Measurements from ENCODE around the gene KLHL36.

DNA sequence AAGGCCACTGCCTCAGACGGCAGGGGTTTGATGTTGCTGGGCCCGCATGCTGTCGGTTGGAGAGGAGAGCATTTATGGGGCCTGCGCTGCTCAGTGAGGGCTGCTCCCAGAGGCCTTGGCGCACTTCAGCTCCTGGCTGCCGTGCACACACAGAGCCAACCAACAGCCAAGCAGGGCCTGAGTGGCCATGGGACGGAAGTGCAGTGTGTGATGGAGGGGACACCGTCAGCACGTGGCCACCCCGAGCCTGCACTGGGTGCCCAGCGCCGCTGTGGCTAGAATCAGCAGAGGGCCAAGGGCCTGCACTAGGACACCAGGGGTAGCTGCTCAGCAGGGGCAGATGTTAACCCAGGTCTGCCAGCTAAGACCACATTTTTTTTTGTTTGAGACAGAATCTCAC lies 21.8 kb downstream of the KLHL36 start:
- TF ChIP-seq POLR2A (IDR thresholded peaks at IDR 0.05; ENCODE audit: extremely low read depth, insufficient read length) (no peak), MYC (IDR thresholded peaks at IDR 0.05; ENCODE audit: low read depth, low read length) (no peak)
- TF ChIP-seq, protein P1, sequence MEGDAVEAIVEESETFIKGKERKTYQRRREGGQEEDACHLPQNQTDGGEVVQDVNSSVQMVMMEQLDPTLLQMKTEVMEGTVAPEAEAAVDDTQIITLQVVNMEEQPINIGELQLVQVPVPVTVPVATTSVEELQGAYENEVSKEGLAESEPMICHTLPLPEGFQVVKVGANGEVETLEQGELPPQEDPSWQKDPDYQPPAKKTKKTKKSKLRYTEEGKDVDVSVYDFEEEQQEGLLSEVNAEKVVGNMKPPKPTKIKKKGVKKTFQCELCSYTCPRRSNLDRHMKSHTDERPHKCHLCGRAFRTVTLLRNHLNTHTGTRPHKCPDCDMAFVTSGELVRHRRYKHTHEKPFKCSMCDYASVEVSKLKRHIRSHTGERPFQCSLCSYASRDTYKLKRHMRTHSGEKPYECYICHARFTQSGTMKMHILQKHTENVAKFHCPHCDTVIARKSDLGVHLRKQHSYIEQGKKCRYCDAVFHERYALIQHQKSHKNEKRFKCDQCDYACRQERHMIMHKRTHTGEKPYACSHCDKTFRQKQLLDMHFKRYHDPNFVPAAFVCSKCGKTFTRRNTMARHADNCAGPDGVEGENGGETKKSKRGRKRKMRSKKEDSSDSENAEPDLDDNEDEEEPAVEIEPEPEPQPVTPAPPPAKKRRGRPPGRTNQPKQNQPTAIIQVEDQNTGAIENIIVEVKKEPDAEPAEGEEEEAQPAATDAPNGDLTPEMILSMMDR (IDR thresholded peaks at IDR 0.05; ENCODE audit: low read depth, low read length), result no peak
- TF ChIP-seq, protein P2, sequence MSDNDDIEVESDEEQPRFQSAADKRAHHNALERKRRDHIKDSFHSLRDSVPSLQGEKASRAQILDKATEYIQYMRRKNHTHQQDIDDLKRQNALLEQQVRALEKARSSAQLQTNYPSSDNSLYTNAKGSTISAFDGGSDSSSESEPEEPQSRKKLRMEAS (IDR thresholded peaks at IDR 0.05; ENCODE audit: low read depth, low read length), result no peak

Measured in NB4 (cell line).